NCI-H2029 treated with DMSO at 0.1 percent for 48 hours (cell line): ENCODE results near the gene NUFIP2.
"Not testable (repeated sequence)": the region's sequence is repeated elsewhere in the genome, so short reads cannot be mapped to it uniquely, and the experiment has no call there.

ENCODE experiments used
- DNase-seq: peaks from one replicate; lab custom pipeline; 2025; lab: John Stamatoyannopoulos, UW

The NUFIP2 gene

GRCh38 chr17:29279397-29280070, 14.4 kb downstream of the NUFIP2 start:
- no peak for DNase-seq

- DNase-seq: no peak
Measured at GRCh38 chr17:29278692-29279091, 15.3 kb downstream of the NUFIP2 start.

GRCh38 chr17:29273924-29274323, 20.0 kb downstream of the NUFIP2 start:
- DNase-seq: no peak

GRCh38 chr17:29271980-29272379, 22.0 kb downstream of the NUFIP2 start:
- not testable (repeated sequence) for DNase-seq

GRCh38 chr17:29263916-29264315, 30.0 kb downstream of the NUFIP2 start:
- DNase-seq: no peak

- DNase-seq: no peak
Measured at GRCh38 chr17:29257756-29258155, 36.2 kb downstream of the NUFIP2 start.

- DNase-seq: no peak
Measured at GRCh38 chr17:29256735-29257466, 37.0 kb downstream of the NUFIP2 start.

GRCh38 chr17:29255926-29256522, 37.9 kb downstream of the NUFIP2 start:
- DNase-seq: no peak

- no peak for DNase-seq
Measured at GRCh38 chr17:29253037-29253436, 40.9 kb downstream of the NUFIP2 start.

- no peak for DNase-seq
Measured at GRCh38 chr17:29252101-29252791, 41.7 kb downstream of the NUFIP2 start.

- no peak for DNase-seq
Measured at GRCh38 chr17:29251184-29251583, 42.8 kb downstream of the NUFIP2 start.

GRCh38 chr17:29250666-29251065, 43.3 kb downstream of the NUFIP2 start:
- no peak for DNase-seq

- no peak for DNase-seq
Measured at GRCh38 chr17:29248845-29249244, 45.1 kb downstream of the NUFIP2 start.

GRCh38 chr17:29247219-29247618, 46.7 kb downstream of the NUFIP2 start:
- no peak for DNase-seq

- no peak for DNase-seq
Measured at GRCh38 chr17:29246628-29247027, 47.3 kb downstream of the NUFIP2 start, which contains the start of gene CRYBA1. Gene CRYBA1 (plus strand): TSS chr17:29246859. CDS start chr17:29246864, 5 bp downstream.

- no peak for DNase-seq
Measured at GRCh38 chr17:29245401-29245800, 48.5 kb downstream of the NUFIP2 start.

- DNase-seq: no peak
Measured at GRCh38 chr17:29243792-29244191, 50.2 kb downstream of the NUFIP2 start.

GRCh38 chr17:29242790-29243189, 51.2 kb downstream of the NUFIP2 start:
- DNase-seq: no peak

GRCh38 chr17:29242051-29242450, 51.9 kb downstream of the NUFIP2 start:
- DNase-seq: no peak

- no peak for DNase-seq
Measured at GRCh38 chr17:29240968-29241963, 52.7 kb downstream of the NUFIP2 start.

- DNase-seq: no peak
Measured at GRCh38 chr17:29240477-29240876, 53.5 kb downstream of the NUFIP2 start.
